Measurements from ENCODE around the gene ATP13A4. TPM values are rescaled to one million over a fixed set of nuclear protein-coding genes. Genes with fewer than 3 reads are reported as not detected.

Gene ATP13A4
- total and polyA plus RNA-seq, 7 donors = 0.49 to 3.0 (median 0.60) TPM; not detected in 2

GRCh38 chr3:193573403-193574191, 18.9 kb upstream of the ATP13A4 start:
- no peaks in the 10 kb centered on the region for H3K9me3 ChIP-seq
- TF ChIP-seq EP300 (IDR thresholded peaks at IDR 0.05) (no peak), POLR2A (IDR thresholded peaks at IDR 0.05) (no peak), CTCF (IDR thresholded peaks at IDR 0.05) (no peak), POLR2AphosphoS5 (IDR thresholded peaks at IDR 0.05) (no peak)
- H3K4me1 ChIP-seq = no peaks in the 10 kb centered on the region
- no peak for DNase-seq
- no peak overlapping the region for H3K27ac ChIP-seq
- no peak overlapping the region for H3K4me3 ChIP-seq
- H3K36me3 ChIP-seq = no peaks in the 10 kb centered on the region
- H3K27me3 ChIP-seq = no peaks in the 10 kb centered on the region
- 75 to 84% methylated on average over 4 of the region's 4 CpGs for WGBS, 2 donors
- intact Hi-C loops (cut with DNase I) = loop anchor here (2.0 to 10.0 kb wide), 3 partner anchors 757 to 1109 kb away; no protein-coding TSS in a partner anchor

- DNase-seq = peak; percentile 67
- Histone ChIP-seq H3K4me1 (no peaks in the 10 kb centered on the region), H3K9me3 (no peaks in the 10 kb centered on the region), H3K4me3 (no peak overlapping the region), H3K36me3 (no peaks in the 10 kb centered on the region), H3K27me3 (no peaks in the 10 kb centered on the region), H3K27ac (no peak overlapping the region)
- TF ChIP-seq POLR2AphosphoS5 (IDR thresholded peaks at IDR 0.05) (no peak), EP300 (IDR thresholded peaks at IDR 0.05) (no peak), POLR2A (IDR thresholded peaks at IDR 0.05) (no peak), CTCF (IDR thresholded peaks at IDR 0.05) (peak in 3 of 4 experiments; percentile 62 to 67 (median 67))
- intact Hi-C loops (cut with DNase I) = loop anchor here (2.0 to 10.0 kb wide), 3 partner anchors 756 to 1108 kb away; no protein-coding TSS in a partner anchor
- 3 to 13% methylated on average over 10 of the region's 10 CpGs for WGBS, 2 donors
These were observed 17.8 kb upstream of the ATP13A4 start for GRCh38 chr3:193572426-193572908.

GRCh38 chr3:193569119-193569518, 14.4 kb upstream of the ATP13A4 start:
- no peaks in the 10 kb centered on the region for H3K4me1 ChIP-seq
- DNase-seq = no peak
- TF ChIP-seq CTCF (IDR thresholded peaks at IDR 0.05) (no peak), POLR2AphosphoS5 (IDR thresholded peaks at IDR 0.05) (no peak), POLR2A (IDR thresholded peaks at IDR 0.05) (no peak), EP300 (IDR thresholded peaks at IDR 0.05) (no peak)
- H3K27ac ChIP-seq = no peak overlapping the region
- intact Hi-C loops (cut with DNase I) = no loop called here
- no peak overlapping the region for H3K4me3 ChIP-seq
- H3K36me3 ChIP-seq = no peaks in the 10 kb centered on the region
- no peaks in the 10 kb centered on the region for H3K27me3 ChIP-seq
- WGBS, 2 donors = 91% methylated on average over 2 of the region's 2 CpGs
- no peaks in the 10 kb centered on the region for H3K9me3 ChIP-seq

GRCh38 chr3:193564012-193564411, 9.3 kb upstream of the ATP13A4 start:
- DNase-seq = no peak
- Histone ChIP-seq H3K27me3 (no peaks in the 10 kb centered on the region), H3K4me1 (no peaks in the 10 kb centered on the region), H3K9me3 (no peaks in the 10 kb centered on the region), H3K4me3 (no peak overlapping the region), H3K27ac (no peak overlapping the region), H3K36me3 (no peaks in the 10 kb centered on the region)
- WGBS, 2 donors = 46 to 58% methylated on average over 1 of the region's 1 CpG
- intact Hi-C loops (cut with DNase I) = no loop called here
- TF ChIP-seq POLR2A (IDR thresholded peaks at IDR 0.05) (no peak), POLR2AphosphoS5 (IDR thresholded peaks at IDR 0.05) (no peak), CTCF (IDR thresholded peaks at IDR 0.05) (peak in 1 of 4 experiments; percentile 25), EP300 (IDR thresholded peaks at IDR 0.05) (no peak)
